ENCODE data around the gene SUMO4. TPM values are rescaled to one million over a fixed set of nuclear protein-coding genes. Genes with fewer than 3 reads are reported as not detected.

The SUMO4 gene
- total RNA-seq, 1 donor from 2014 or later: 4.2 TPM

DNA sequence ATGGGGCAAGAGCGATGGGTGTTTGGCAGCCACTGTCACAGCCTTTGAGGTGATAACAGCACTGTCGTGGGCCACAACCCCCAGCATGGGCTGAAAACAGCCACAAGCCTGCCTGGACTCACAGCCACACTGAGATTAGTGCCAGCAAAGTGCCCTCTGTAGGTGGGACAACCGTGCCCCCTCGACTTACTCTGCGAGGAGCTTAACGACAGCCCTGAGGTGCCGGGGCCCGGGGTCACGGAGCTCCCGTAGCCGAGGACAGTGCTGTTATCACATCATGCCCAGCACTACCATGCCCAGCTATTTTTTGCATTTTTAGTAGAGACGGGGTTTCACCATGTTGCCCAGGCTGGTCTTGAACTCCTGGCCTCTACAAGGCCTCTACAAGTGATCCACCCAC is 36.6 kb downstream of the SUMO4 start:
- H3K36me3 Mint-ChIP-seq: no peaks in the 10 kb centered on the region
- no peaks in the 10 kb centered on the region for H3K27me3 Mint-ChIP-seq (ENCODE audit: low read depth)
- TF ChIP-seq, protein P1, sequence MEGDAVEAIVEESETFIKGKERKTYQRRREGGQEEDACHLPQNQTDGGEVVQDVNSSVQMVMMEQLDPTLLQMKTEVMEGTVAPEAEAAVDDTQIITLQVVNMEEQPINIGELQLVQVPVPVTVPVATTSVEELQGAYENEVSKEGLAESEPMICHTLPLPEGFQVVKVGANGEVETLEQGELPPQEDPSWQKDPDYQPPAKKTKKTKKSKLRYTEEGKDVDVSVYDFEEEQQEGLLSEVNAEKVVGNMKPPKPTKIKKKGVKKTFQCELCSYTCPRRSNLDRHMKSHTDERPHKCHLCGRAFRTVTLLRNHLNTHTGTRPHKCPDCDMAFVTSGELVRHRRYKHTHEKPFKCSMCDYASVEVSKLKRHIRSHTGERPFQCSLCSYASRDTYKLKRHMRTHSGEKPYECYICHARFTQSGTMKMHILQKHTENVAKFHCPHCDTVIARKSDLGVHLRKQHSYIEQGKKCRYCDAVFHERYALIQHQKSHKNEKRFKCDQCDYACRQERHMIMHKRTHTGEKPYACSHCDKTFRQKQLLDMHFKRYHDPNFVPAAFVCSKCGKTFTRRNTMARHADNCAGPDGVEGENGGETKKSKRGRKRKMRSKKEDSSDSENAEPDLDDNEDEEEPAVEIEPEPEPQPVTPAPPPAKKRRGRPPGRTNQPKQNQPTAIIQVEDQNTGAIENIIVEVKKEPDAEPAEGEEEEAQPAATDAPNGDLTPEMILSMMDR (IDR thresholded peaks at IDR 0.05; ENCODE audit: unreplicated experiment): no peak
- H3K27ac Mint-ChIP-seq: no peak overlapping the region
- peaks cover 5% of the 10 kb centered on the region for H3K9me3 Mint-ChIP-seq
- no peak for DNase-seq (ENCODE audit: low spot score in 2 of 2, unreplicated experiment in 2 of 2)
- peaks cover 18% of the 10 kb centered on the region for H3K4me1 Mint-ChIP-seq
- no peak overlapping the region for H3K4me3 Mint-ChIP-seq

DNA sequence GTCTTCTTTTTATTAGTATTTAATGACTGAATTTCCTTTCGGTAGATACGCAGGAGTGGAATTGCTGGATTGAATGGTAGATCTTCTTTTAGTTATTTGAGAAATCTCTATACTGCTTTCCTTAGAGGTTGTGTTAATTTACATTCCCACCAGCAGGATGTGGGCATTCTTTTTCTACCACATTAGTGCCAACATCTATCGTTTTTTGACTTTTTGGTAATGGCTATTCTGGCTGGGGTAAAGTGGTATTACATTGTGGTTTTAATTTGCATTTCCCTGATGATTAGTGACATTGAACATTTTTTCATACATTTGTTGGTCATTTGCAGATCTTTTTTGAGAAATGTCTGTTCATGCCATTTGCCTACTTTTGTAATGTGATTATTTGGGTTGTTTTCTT is 37.1 kb downstream of the SUMO4 start:
- peaks cover 18% of the 10 kb centered on the region for H3K4me1 Mint-ChIP-seq

DNA sequence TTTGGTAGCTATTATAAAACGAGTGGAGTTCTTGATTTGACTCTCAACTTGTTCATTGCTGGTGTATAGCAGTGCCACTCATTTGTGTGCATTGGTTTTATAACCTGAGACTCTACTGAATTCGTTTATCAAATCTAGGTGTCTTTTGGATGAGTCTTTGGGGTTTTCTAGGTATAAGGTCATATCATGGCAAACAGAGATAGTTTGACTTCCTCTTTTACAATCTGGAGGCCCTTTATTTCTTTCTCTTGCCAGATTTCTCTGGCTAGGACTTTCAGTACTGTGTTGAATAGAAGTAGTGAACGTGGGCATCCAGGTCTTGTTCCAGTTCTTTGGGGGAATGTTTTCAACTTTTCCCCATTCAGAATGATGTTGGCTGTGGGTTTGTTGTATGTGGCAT is 38.8 kb downstream of the SUMO4 start:
- Mint-ChIP-seq H3K27me3 (ENCODE audit: low read depth) (no peaks in the 10 kb centered on the region), H3K4me3 (no peak overlapping the region), H3K36me3 (no peaks in the 10 kb centered on the region), H3K27ac (no peak overlapping the region), H3K9me3 (peaks cover 5% of the 10 kb centered on the region), H3K4me1 (peaks cover 31% of the 10 kb centered on the region)
- DNase-seq (ENCODE audit: low spot score in 2 of 2, unreplicated experiment in 2 of 2): no peak
- TF ChIP-seq, protein P1 (IDR thresholded peaks at IDR 0.05; ENCODE audit: unreplicated experiment): no peak

More for the DNA sequence above, 37.1 kb downstream of the SUMO4 start:
- H3K4me3 Mint-ChIP-seq: no peak overlapping the region
- H3K9me3 Mint-ChIP-seq: peaks cover 5% of the 10 kb centered on the region
- DNase-seq (ENCODE audit: low spot score in 2 of 2, unreplicated experiment in 2 of 2): no peak
- H3K27ac Mint-ChIP-seq: no peak overlapping the region
- H3K36me3 Mint-ChIP-seq: no peaks in the 10 kb centered on the region
- no peaks in the 10 kb centered on the region for H3K27me3 Mint-ChIP-seq (ENCODE audit: low read depth)
- TF ChIP-seq, protein P1 (IDR thresholded peaks at IDR 0.05; ENCODE audit: unreplicated experiment): no peak

DNA sequence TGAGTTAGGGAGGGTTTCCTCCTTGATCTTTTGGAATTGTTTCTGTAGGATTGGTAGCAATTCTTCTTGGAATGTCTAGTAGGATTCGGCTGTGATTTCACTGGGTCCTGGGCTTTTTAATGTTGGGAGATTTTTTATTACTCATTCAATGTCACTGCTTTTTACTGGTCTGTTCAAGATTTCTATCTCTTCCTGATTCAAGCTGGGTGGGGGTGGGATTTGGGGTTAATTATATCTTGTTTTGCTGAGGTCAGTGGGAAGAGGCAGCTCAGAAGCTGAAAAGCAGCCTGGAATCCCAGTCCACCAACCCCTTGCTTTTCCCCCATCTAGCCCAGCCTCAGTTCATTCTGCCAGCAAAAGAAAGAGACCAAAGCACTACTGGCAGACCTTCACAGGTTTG is 39.6 kb downstream of the SUMO4 start:
- DNase-seq (ENCODE audit: low spot score in 2 of 2, unreplicated experiment in 2 of 2): no peak
- Mint-ChIP-seq H3K36me3 (no peaks in the 10 kb centered on the region), H3K4me1 (peaks cover 32% of the 10 kb centered on the region), H3K4me3 (no peak overlapping the region), H3K27ac (no peak overlapping the region), H3K9me3 (peaks cover 5% of the 10 kb centered on the region), H3K27me3 (ENCODE audit: low read depth) (no peaks in the 10 kb centered on the region)
- TF ChIP-seq, protein P1 (IDR thresholded peaks at IDR 0.05; ENCODE audit: unreplicated experiment): no peak

DNA sequence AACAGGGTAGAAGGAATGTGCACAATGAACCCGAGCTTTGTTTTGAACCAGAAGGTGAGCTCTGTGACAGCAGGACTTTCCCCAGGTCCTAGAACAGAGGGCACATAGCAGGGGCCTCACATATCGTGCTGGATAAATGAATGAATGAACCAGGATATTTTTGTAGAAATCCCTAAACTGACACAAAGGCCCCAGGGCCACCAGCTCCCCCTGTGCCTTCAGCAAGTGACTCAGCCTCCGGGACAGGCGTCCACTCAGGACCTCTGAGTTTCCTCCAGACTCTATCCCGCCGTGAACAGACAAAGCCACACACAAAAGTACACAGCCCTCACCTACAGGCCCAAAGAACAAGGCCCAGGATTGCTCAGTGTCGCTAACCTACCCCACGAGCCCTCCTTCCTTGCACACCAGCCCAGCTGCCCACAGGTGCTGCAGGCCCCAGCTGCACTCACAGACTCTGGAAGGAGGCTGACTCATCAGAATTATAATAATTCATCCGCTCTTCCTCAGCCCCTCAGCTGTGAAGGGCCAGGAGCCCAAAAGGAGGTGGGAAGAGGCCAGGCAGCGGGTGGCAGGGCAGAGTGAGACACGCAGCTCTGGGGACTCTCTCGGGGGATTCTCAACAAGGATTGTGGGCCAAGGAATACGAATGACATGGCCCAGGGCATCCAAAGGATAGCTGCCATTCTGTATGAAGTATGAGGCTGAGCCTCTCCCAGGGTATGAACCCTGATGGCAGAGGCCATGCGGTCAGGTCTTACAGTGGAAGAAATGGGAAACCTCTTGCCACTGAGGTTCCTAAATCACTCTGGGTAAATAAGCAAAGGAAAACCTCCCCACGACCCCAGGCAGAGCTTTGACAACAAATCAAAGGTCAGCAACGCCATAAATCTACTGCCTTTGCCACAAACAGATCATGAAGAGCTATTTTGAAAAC is 40.9 kb downstream of the SUMO4 start:
- Mint-ChIP-seq H3K9me3 (peaks cover 5% of the 10 kb centered on the region), H3K4me3 (no peak overlapping the region), H3K27me3 (ENCODE audit: low read depth) (no peaks in the 10 kb centered on the region), H3K27ac (peak overlapping the region; percentile 48), H3K4me1 (peaks cover 32% of the 10 kb centered on the region), H3K36me3 (no peaks in the 10 kb centered on the region)
- TF ChIP-seq, protein P1 (IDR thresholded peaks at IDR 0.05; ENCODE audit: unreplicated experiment): no peak
- no peak for DNase-seq (ENCODE audit: low spot score in 2 of 2, unreplicated experiment in 2 of 2)

Data from mesothelial cell of epicardium (in vitro differentiated cells).